Left renal cortex interstitium (tissue), 4 donors: ENCODE results near the gene TCAP. TPM values are rescaled to one million over a fixed set of nuclear protein-coding genes. Genes with fewer than 3 reads are reported as not detected.

Experiments
- DNase-seq, 4 donors: peaks; one replicate each; pipeline ENCODE4 v3.0.0-alpha.2; 2013; ENCODE audit warnings: low read depth in 4 of 4, low spot score in 2 of 4, missing footprints in 1 of 4
- polyA plus RNA-seq, 4 donors: library from polyadenylated mRNA; unstranded; fragments of 120-200 nt; gene quantifications; one replicate each; pipeline ENCODE4 v1.2.1, GENCODE V29; 2013; ENCODE audit not compliant: insufficient read length in 4 of 4

The TCAP gene
- polyA plus RNA-seq, 4 donors = 1.1 to 2.2 (median 1.7) TPM

DNA sequence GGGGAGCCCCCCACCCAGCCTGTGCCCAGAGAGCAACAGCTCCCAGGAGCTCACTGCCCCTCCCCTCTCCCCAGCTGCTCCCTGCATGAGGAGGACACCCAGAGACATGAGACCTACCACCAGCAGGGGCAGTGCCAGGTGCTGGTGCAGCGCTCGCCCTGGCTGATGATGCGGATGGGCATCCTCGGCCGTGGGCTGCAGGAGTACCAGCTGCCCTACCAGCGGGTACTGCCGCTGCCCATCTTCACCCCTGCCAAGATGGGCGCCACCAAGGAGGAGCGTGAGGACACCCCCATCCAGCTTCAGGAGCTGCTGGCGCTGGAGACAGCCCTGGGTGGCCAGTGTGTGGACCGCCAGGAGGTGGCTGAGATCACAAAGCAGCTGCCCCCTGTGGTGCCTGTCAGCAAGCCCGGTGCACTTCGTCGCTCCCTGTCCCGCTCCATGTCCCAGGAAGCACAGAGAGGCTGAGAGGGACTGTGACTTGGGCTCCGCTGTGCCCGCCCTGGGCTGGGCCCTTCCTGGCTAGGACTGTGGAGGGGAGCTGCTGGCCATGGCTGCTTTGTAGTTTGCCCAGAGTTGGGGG is 584 bp downstream of the TCAP start:
- no peak for DNase-seq

DNA sequence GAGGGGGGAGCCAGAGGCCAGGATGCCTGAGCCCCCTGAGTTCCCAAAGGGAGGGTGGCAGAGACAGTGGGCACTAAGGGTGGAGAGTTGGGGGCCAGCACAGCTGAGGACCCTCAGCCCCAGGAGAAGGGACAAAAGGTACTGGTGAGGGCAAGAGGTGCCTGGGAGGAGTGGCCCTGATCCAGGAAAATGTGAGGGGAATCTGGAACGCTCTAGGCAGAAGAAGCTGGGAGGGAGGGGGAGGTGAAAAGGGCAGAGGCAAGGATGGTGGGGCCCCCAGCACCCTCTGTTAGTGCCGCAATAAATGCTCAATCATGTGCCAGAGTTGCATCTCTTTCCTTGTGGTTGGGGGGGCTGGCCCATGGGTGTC is 1.1 kb downstream of the TCAP start:
- DNase-seq = no peak

DNA sequence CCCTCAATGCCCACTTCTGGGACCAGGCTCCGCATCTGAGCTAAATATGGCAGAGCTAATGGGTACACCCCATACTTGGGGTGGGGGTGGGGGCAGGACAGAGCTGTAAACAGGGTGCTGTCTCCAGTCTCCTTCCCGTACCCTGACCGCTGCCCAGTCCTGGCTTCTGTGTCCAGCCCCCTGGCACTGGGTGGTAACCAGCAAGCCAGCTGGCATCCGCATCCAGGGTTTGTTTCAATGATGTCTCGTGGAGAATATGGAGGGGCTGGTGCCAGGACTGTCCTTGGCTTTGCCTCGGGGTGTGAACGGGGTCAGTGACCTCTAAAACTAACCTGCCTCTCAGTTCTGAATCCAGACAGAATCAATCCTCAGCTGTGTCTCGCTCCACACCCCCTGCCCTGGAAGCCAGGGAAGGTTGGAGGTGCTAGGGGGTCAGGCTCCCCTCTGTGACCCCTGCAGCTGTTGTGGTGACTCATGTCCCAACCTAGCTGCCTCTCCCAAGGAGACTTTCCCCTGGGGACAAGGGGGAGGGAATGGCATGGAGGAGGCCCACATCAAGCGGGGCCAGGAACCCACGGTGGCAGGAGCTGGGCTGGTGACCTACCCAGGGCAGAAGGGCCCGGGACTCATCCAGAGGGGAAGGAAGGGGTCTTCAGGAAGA is 1.6 kb downstream of the TCAP start:
- DNase-seq = no peak

DNA sequence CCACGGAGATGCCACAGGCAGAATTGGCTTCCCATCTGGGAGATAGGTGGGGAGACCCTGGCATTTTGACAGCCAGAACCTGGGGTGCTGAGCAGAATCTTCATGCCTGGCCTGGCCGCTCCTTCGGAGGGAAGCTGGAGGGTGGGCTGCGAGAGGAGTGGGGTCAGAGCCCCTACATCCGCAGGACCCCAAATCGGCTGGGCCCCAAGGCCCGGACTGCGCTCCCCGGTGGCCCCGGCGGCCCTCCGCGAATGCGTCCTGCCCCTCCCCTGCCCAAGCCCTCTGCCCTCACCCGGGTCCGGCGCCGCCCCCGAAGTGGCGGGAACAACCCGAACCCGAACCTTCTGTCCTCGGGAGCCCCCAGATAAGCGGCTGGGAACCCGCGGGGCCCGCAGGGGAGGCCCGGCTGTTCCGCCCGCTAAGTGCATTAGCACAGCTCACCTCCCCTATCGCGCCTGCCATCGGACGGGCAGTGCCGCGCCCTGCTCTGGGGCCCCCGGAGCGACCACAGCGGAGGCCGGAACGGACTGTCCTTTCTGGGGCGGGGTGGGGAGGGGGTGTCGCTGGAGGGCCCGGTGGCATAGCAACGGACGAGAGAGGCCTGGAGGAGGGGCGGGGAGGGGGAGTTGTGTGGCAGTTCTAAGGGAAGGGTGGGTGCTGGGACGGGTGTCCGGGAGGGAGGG is 2.3 kb downstream of the TCAP start:
- DNase-seq = no peak

DNA sequence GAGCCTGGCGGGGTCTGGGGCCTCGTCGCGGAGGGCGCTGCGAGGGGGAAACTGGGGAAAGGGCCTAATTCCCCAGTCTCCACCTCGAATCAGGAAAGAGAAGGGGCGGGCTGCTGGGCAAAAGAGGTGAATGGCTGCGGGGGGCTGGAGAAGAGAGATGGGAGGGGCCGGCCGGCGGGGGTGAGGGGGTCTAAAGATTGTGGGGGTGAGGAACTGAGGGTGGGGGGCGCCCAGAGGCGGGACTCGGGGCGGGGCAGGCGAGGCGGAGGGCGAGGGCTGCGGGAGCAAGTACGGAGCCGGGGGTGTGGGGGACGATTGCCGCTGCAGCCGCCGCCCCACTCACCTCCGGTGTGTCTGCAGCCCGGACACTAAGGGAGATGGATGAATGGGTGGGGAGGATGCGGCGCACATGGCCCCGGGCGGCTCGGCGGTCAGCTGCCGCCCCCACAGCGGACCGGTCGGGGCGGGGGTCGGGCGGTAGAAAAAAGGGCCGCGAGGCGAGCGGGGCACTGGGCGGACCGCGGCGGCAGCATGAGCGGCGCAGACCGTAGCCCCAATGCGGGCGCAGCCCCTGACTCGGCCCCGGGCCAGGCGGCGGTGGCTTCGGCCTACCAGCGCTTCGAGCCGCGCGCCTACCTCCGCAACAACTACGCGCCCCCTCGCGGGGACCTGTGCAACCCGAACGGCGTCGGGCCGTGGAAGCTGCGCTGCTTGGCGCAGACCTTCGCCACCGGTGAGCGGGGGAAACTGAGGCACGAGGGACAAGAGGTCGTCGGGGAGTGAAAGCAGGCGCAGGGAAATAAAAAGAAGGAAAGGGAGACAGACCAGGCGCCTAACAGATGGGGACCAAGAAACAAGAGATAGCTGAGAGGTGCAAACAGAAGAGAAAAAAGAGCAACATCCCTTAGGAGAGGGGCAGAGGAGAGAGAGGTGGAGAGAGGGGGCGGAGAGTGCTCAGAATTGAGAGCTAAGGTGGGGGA is 3.1 kb downstream of the TCAP start, which contains the start of gene PNMT:
Gene PNMT (plus strand): TSS at position 509 of the 980 bp plus-strand sequence. CDS start 23 bp downstream, at position 532.
- DNase-seq = no peak

- DNase-seq = no peak
These were observed 5.0 kb downstream of the TCAP start for GRCh38 chr17:39669897-39670735.

- no peak for DNase-seq
These were observed 5.6 kb downstream of the TCAP start for GRCh38 chr17:39670746-39671145.

DNA sequence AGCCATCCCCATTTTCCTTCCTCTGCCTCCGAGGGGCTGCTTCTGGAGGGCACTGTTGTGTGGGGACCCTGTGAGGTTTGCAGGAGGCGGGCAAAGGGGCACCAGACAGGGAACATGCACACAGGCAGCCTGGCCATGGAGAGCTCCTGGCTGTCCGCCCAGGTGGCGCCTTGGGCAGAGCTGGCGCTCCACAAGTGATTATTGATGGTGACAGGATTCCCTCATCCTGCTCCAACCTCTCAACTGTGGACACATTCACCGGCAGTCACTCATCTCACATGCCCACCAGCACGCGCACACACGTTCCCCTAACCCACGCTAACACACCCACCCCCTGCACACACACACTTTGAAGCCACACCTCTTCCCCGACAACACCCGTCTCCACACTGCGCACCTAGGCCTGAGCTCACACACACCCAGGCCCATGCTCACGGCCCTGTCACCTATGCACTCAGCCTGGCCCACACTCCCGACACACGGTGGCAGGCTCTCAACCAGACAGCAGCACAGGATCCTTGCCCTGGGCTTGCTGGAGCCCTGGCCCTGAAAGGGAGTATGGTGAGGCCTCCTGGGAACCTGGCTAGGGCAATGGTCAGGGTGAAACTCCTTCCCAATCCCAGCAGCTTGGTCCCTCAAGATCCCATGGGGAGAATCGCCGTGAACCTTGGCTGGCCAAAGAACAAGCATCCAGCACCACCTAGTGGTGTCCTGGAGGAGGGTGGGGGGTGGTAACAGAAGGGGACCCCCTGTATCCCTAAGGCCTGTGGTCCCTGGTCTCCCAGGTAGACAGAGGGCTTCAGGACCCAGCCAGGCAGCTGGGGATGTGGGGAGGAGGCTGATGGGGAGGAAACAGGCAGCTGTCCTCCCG is 6.7 kb downstream of the TCAP start:
- DNase-seq = no peak

- DNase-seq = no peak
These were observed 7.6 kb downstream of the TCAP start for GRCh38 chr17:39672522-39673334.

DNA sequence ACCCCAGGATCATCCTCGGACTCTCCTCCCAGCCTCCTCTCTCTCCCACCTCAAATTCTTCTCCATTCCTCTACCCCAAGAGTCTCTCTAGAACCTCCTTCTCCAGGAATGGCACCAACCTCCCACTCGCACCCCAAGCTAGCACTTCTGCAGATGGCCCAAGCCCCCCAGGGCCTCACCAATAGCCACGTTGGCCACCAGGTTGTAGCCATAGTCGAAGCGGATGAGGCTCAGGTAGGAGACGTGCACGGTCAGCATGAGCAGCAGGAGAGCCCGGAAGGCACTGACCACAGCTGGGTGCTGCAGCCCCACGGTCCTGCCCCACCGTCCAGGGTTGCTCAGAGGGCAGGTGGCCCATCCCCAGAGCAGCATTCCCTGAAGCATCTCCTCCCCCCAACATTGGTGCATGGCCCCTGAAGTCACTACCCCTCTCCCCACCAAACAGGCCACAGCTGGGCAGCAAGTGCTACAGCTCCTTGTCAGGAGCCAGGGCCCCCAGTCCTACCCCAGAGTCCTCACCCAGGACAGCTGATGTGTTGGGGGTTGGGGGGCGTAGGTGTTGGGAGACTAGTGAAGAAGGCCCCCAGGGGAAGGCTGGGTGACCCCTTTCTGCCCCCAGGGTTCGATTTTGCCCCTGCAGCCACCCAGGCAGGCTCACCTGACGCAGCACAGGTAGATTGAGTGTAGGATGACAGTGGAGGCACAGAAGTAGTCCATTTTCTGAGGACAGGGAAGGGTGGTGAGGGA is 8.4 kb downstream of the TCAP start:
- no peak for DNase-seq

GRCh38 chr17:39674179-39674578 is 9.0 kb downstream of the TCAP start:
- no peak for DNase-seq

- no peak for DNase-seq
These were observed 9.7 kb downstream of the TCAP start for GRCh38 chr17:39674702-39675389.

DNA sequence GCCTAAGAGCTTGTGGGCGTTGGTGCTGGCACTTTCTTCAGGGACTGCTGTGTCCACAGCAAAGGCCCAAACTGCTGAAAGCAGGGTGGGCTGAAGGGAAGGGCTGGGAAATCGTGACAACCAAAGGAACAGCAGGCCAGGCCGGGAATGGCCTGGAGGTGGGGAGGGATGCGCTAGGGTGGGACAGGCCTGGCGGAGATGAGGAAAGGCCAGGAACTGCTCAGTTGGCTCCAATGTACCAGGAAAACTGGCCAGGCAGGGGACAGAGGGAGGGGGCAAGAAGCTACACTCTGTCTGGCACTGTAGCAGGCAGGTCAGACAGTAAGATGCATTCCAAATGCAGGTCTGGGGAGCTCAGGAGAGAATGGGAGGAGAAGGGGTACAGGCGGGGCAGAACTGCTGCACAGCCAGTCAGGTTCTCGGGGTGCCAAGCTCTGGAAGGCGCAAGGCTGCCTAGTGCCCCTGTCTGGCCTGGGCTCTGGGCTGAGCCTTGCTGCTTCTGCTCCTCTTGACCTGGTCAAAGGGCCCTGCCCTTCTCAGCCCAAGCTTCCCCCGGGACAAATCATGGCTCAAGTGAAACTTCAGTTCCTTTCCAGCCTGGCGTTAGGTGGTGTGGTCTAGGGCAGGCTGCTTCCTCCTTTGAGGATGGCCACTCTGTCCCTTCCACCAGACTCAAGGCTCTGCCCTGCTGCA is 10.4 kb downstream of the TCAP start:
- no peak for DNase-seq

DNA sequence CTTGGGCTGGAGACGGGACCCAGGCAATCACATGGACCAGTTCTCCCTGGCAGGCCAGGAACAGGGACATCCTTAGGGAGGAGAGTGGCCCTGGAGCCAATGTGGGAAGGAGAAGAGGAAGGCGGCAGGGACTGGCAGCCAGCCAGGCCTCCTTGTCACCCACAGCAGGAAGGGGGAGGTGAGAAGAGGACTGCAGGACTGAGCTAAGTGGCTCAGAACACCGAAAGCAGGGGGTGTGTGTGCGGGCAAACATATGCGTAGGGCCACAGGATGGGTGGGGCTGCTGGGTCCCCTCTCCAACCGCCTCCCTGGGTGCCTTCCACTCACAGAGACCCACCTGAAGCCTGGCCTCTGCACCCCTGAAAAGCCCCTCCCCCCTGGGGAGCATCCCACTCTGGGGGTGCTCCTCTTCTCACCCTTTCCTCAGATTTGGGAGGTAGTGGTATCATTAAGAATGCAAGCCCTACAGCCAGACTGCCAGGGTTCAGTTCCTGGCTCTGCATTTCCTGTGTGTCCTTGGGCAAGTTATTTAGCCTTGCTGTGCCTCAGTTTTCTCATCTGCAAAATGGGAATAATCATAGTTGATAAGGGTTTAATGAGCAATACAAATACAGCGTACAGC is 11.2 kb downstream of the TCAP start:
- DNase-seq = no peak

GRCh38 chr17:39677072-39677471 is 11.9 kb downstream of the TCAP start:
- no peak for DNase-seq
